ENCODE results near the gene TMEM213.

The TMEM213 gene

GRCh38 chr7:138857728-138858127 is 59.9 kb downstream of the TMEM213 start:
- Histone ChIP-seq H3K9ac (ENCODE audit: low read length) (no peak overlapping the region), H3K4me2 (ENCODE audit: low read depth, low read length) (no peak overlapping the region), H3K9me2 (replicated peaks; ENCODE audit: insufficient read depth, low read length) (no peaks in the 10 kb centered on the region), H3K27me3 (replicated peaks; ENCODE audit: insufficient read depth, low read length) (no peaks in the 10 kb centered on the region), H3K9me3 (replicated peaks; ENCODE audit: insufficient read depth, low read length) (no peaks in the 10 kb centered on the region), H3K79me2 (ENCODE audit: low read length) (no peaks in the 10 kb centered on the region), H4K20me1 (ENCODE audit: insufficient read depth, low read length) (no peaks in the 10 kb centered on the region), H3K36me3 (replicated peaks; ENCODE audit: insufficient read depth, low read length) (no peaks in the 10 kb centered on the region), H3F3A (ENCODE audit: insufficient read depth, low read length) (no peaks in the 10 kb centered on the region), H3K4me3 (ENCODE audit: low read length) (no peak overlapping the region), H3K4me1 (ENCODE audit: low read length) (no peaks in the 10 kb centered on the region), H3K27ac (ENCODE audit: low read length) (no peak overlapping the region), H2AFZ (ENCODE audit: low read length) (no peak overlapping the region)
- no peak for DNase-seq
- TF ChIP-seq CTCF (IDR thresholded peaks at IDR 0.05; ENCODE audit: low read length): no peak
- TF ChIP-seq EZH2 (optimal IDR thresholded peaks at IDR 0.05; ENCODE audit: low read depth, low read length): no peak
- TF ChIP-seq EZH2phosphoT487 (IDR thresholded peaks at IDR 0.05; ENCODE audit: low read length): no peak

- Histone ChIP-seq H3K4me1 (ENCODE audit: low read length) (no peaks in the 10 kb centered on the region), H3F3A (ENCODE audit: insufficient read depth, low read length) (no peaks in the 10 kb centered on the region), H2AFZ (ENCODE audit: low read length) (no peak overlapping the region), H3K9ac (ENCODE audit: low read length) (no peak overlapping the region), H3K36me3 (replicated peaks; ENCODE audit: insufficient read depth, low read length) (no peaks in the 10 kb centered on the region), H3K27me3 (replicated peaks; ENCODE audit: insufficient read depth, low read length) (no peaks in the 10 kb centered on the region), H3K4me3 (ENCODE audit: low read length) (no peak overlapping the region), H3K9me3 (replicated peaks; ENCODE audit: insufficient read depth, low read length) (no peaks in the 10 kb centered on the region), H3K9me2 (replicated peaks; ENCODE audit: insufficient read depth, low read length) (no peaks in the 10 kb centered on the region), H3K79me2 (ENCODE audit: low read length) (no peaks in the 10 kb centered on the region), H4K20me1 (ENCODE audit: insufficient read depth, low read length) (no peaks in the 10 kb centered on the region), H3K4me2 (ENCODE audit: low read depth, low read length) (no peak overlapping the region), H3K27ac (ENCODE audit: low read length) (no peak overlapping the region)
- no peak for TF ChIP-seq CTCF (IDR thresholded peaks at IDR 0.05; ENCODE audit: low read length)
- no peak for TF ChIP-seq EZH2phosphoT487 (IDR thresholded peaks at IDR 0.05; ENCODE audit: low read length)
- no peak for TF ChIP-seq EZH2 (optimal IDR thresholded peaks at IDR 0.05; ENCODE audit: low read depth, low read length)
- no peak for DNase-seq
Observed at GRCh38 chr7:138861051-138861450, 63.3 kb downstream of the TMEM213 start.

GRCh38 chr7:138863931-138864330 is 66.1 kb downstream of the TMEM213 start:
- Histone ChIP-seq H3F3A (ENCODE audit: insufficient read depth, low read length) (no peaks in the 10 kb centered on the region), H3K27me3 (replicated peaks; ENCODE audit: insufficient read depth, low read length) (no peaks in the 10 kb centered on the region), H3K4me3 (ENCODE audit: low read length) (no peak overlapping the region), H3K9me2 (replicated peaks; ENCODE audit: insufficient read depth, low read length) (no peaks in the 10 kb centered on the region), H3K27ac (ENCODE audit: low read length) (no peak overlapping the region), H3K79me2 (ENCODE audit: low read length) (no peaks in the 10 kb centered on the region), H2AFZ (ENCODE audit: low read length) (no peak overlapping the region), H3K4me1 (ENCODE audit: low read length) (no peaks in the 10 kb centered on the region), H3K9ac (ENCODE audit: low read length) (no peak overlapping the region), H4K20me1 (ENCODE audit: insufficient read depth, low read length) (no peaks in the 10 kb centered on the region), H3K4me2 (ENCODE audit: low read depth, low read length) (no peak overlapping the region), H3K36me3 (replicated peaks; ENCODE audit: insufficient read depth, low read length) (no peaks in the 10 kb centered on the region), H3K9me3 (replicated peaks; ENCODE audit: insufficient read depth, low read length) (no peaks in the 10 kb centered on the region)
- TF ChIP-seq EZH2phosphoT487 (IDR thresholded peaks at IDR 0.05; ENCODE audit: low read length) (no peak), CTCF (IDR thresholded peaks at IDR 0.05; ENCODE audit: low read length) (no peak), EZH2 (optimal IDR thresholded peaks at IDR 0.05; ENCODE audit: low read depth, low read length) (no peak)
- no peak for DNase-seq
